Liver (tissue), 9 donors: ENCODE results near the gene ANKDD1A. TPM values are rescaled to one million over a fixed set of nuclear protein-coding genes. Genes with fewer than 3 reads are reported as not detected.

Experiments
- DNase-seq: peaks from one replicate; pipeline ENCODE4 v3.0.0-alpha.2; 2017; ENCODE audit warnings: low spot score
- H3K27ac ChIP-seq, 2 donors: one replicate each; pipeline ENCODE4 v1.7.0; 2013; ENCODE audit warnings: inconsistent platforms in 2 of 2, low read length in 2 of 2, control low read depth in 1 of 2, low read depth in 1 of 2, mild to moderate bottlenecking in 1 of 2
- H3K27me3 ChIP-seq, 4 donors: one replicate each; pipeline versions ENCODE4 v1.6.1 to v1.7.0; 2013; ENCODE audit warnings: low read length in 3 of 4, inconsistent platforms in 1 of 4, mild to moderate bottlenecking in 1 of 4, moderate library complexity in 1 of 4; ENCODE audit not compliant: control insufficient read depth in 4 of 4, insufficient read depth in 4 of 4
- H3K36me3 ChIP-seq, 4 donors: one replicate each; pipeline versions ENCODE4 v1.6.1 to v1.7.0; 2013; ENCODE audit warnings: low read length in 3 of 4, mild to moderate bottlenecking in 3 of 4, low read depth in 1 of 4, moderate library complexity in 1 of 4; ENCODE audit not compliant: control insufficient read depth in 4 of 4, insufficient read depth in 3 of 4
- H3K4me1 ChIP-seq, 4 donors: one replicate each; pipeline versions ENCODE4 v1.6.1 to v1.7.0; 2013; ENCODE audit warnings: low read length in 3 of 4, mild to moderate bottlenecking in 3 of 4, moderate library complexity in 1 of 4; ENCODE audit not compliant: control insufficient read depth in 4 of 4, insufficient read depth in 4 of 4
- H3K4me3 ChIP-seq, 3 donors: one replicate each; pipeline versions ENCODE4 v1.6.1 to v1.7.0; 2013; ENCODE audit warnings: low read length in 3 of 3, control low read depth in 1 of 3, low read depth in 1 of 3, mild to moderate bottlenecking in 1 of 3
- H3K9ac ChIP-seq, 2 donors: one replicate each; pipeline ENCODE4 v1.7.0; 2013; ENCODE audit warnings: low read length in 2 of 2, mild to moderate bottlenecking in 2 of 2, moderate library complexity in 2 of 2, control low read depth in 1 of 2, low read depth in 1 of 2
- H3K9me3 ChIP-seq, 4 donors: one replicate each; pipeline versions ENCODE4 v1.6.1 to v1.7.0; 2013; ENCODE audit warnings: low read length in 3 of 4; ENCODE audit not compliant: control insufficient read depth in 4 of 4
- ATF3 ChIP-seq: IDR thresholded peaks from 2 replicates; pipeline ENCODE4 v1.6.1; 2016; ENCODE audit warnings: antibody characterized with exemption
- CTCF ChIP-seq: fragments of 150-350 bp; IDR thresholded peaks from 2 replicates; pipeline ENCODE4 v1.5.1; 2017; ENCODE audit warnings: improper control_type of control experiment, low read depth, low read length; ENCODE audit not compliant: missing input control
- EGR1 ChIP-seq, 2 donors: IDR thresholded peaks; 2 replicates each; pipeline ENCODE4 v1.6.1; 2016 to 2018; ENCODE audit warnings: antibody characterized with exemption in 2 of 2, low read depth in 2 of 2
- FOXA1 ChIP-seq: IDR thresholded peaks from 2 replicates; pipeline ENCODE4 v1.6.1; 2016; ENCODE audit warnings: antibody characterized with exemption
- FOXA2 ChIP-seq: IDR thresholded peaks from 2 replicates; pipeline ENCODE4 v1.6.1; 2016; ENCODE audit warnings: antibody characterized with exemption
- GABPA ChIP-seq, 2 donors: IDR thresholded peaks in 1 of 2; conservative IDR thresholded peaks in 1 of 2; 2 replicates each; pipeline ENCODE4 v1.6.1; 2016; ENCODE audit warnings: antibody characterized with exemption in 2 of 2, mild to moderate bottlenecking in 1 of 2, moderate library complexity in 1 of 2
- HNF4A ChIP-seq, 2 donors: conservative IDR thresholded peaks; 2 replicates each; pipeline ENCODE4 v1.6.1; 2016; ENCODE audit warnings: antibody characterized with exemption in 2 of 2, mild to moderate bottlenecking in 2 of 2
- HNF4G ChIP-seq: IDR thresholded peaks from 2 replicates; pipeline ENCODE4 v1.6.1; 2016; ENCODE audit warnings: antibody characterized with exemption
- MAX ChIP-seq: IDR thresholded peaks from 2 replicates; pipeline ENCODE4 v1.6.1; 2016; ENCODE audit warnings: antibody characterized with exemption
- NR2F2 ChIP-seq: IDR thresholded peaks from 2 replicates; pipeline ENCODE4 v1.6.1; 2016; ENCODE audit warnings: antibody characterized with exemption
- RXRA ChIP-seq, 2 donors: IDR thresholded peaks; 2 replicates each; pipeline ENCODE4 v1.6.1; 2017 to 2018; ENCODE audit warnings: antibody characterized with exemption in 2 of 2, mild to moderate bottlenecking in 1 of 2
- SP1 ChIP-seq: IDR thresholded peaks from 2 replicates; pipeline ENCODE4 v1.6.1; 2018; ENCODE audit warnings: antibody characterized with exemption, mild to moderate bottlenecking
- YY1 ChIP-seq: IDR thresholded peaks from 2 replicates; pipeline ENCODE4 v1.6.1; 2016; ENCODE audit warnings: antibody characterized with exemption, mild to moderate bottlenecking
- WGBS: extraction: QIAGEN DNeasy Blood & Tissue Kit; methylation state at CpG from one replicate; pipeline ENCODE4 v1.1.7; 2013; 5-methylcytosine and 5-hydroxymethylcytosine counted together
- polyA plus RNA-seq, 2 donors: library from polyadenylated mRNA; stranded (reverse) in 1 of 2; unstranded in 1 of 2; fragments of 200-250 nt in 1 of 2; fragments of >200 nt in 1 of 2; fragmentation: Nextera tagmentation in 1 of 2; extraction: Ambion mirVana in 1 of 2; gene quantifications; one replicate each; pipeline versions ENCODE4 v1.2.1 to v1.2.3, GENCODE V29; 2013 to 2015
- total RNA-seq, 2 donors: library from RNA; depleted of rRNA; stranded (reverse); fragments of >200 nt; gene quantifications; one replicate each; pipeline ENCODE4 v1.2.3, GENCODE V29; 2014
- TF ChIP-seq, protein P1 (sequence below): IDR thresholded peaks from 2 replicates; pipeline ENCODE4 v1.6.1; 2016; ENCODE audit warnings: antibody characterized with exemption
- donor health status: healthy.
- donor health status: healthy.
- donor health status: healthy.
- donor health status: healthy.
- donor health status: healthy.

Gene ANKDD1A
- total and polyA plus RNA-seq, 4 donors: 0.32 to 1.0 (median 0.59) TPM

GRCh38 chr15:64884679-64885078 is 27.0 kb upstream of the ANKDD1A start:
- no peak overlapping the region for H3K27ac ChIP-seq

DNA sequence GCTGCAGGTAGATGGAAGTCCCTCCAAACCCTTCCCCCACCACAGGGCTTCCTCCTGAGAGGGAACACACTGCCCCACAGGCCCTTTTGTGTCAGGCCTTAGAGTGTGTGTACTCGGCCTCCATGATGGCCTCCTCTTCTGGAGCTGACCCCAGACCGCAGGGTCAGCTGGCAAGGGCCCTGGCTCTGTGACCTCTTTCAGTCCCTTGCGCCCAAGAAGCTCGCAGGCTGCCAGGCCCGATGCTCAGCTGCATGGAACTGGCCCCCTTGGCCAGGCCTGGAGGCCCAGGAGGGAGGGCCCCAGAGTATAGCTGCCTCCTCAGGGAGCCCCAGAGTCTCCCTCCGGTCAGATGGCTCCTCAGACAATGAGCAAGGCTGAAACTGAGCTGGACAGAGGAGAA is 23.4 kb upstream of the ANKDD1A start:
- WGBS: 94% methylated on average over 6 of the region's 6 CpGs
- Histone ChIP-seq H3K9me3 (no peaks in the 10 kb centered on the region), H3K36me3 (no peaks in the 10 kb centered on the region), H3K9ac (no peak overlapping the region), H3K4me3 (no peak overlapping the region), H3K27me3 (no peaks in the 10 kb centered on the region), H3K4me1 (no peaks in the 10 kb centered on the region), H3K27ac (no peak overlapping the region)
- no peak for DNase-seq
- no peak for TF ChIP-seq MAX
- no peak for TF ChIP-seq HNF4G
- no peak for TF ChIP-seq GABPA (IDR thresholded peaks at IDR 0.05 in 1 of 2, conservative IDR thresholded peaks at IDR 0.05 in 1 of 2)
- no peak for TF ChIP-seq EGR1 (IDR thresholded peaks at IDR 0.05; ENCODE audit: low read depth in 2 of 2)
- no peak for TF ChIP-seq FOXA1
- no peak for TF ChIP-seq NR2F2
- TF ChIP-seq HNF4A (conservative IDR thresholded peaks at IDR 0.05): no peak
- TF ChIP-seq SP1: no peak
- TF ChIP-seq, protein P1, sequence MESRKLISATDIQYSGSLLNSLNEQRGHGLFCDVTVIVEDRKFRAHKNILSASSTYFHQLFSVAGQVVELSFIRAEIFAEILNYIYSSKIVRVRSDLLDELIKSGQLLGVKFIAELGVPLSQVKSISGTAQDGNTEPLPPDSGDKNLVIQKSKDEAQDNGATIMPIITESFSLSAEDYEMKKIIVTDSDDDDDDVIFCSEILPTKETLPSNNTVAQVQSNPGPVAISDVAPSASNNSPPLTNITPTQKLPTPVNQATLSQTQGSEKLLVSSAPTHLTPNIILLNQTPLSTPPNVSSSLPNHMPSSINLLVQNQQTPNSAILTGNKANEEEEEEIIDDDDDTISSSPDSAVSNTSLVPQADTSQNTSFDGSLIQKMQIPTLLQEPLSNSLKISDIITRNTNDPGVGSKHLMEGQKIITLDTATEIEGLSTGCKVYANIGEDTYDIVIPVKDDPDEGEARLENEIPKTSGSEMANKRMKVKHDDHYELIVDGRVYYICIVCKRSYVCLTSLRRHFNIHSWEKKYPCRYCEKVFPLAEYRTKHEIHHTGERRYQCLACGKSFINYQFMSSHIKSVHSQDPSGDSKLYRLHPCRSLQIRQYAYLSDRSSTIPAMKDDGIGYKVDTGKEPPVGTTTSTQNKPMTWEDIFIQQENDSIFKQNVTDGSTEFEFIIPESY: no peak

More at GRCh38 chr15:64884679-64885078, 27.0 kb upstream of the ANKDD1A start:
- DNase-seq: no peak
- TF ChIP-seq EGR1 (IDR thresholded peaks at IDR 0.05; ENCODE audit: low read depth in 2 of 2) (no peak), ATF3 (no peak), FOXA2 (no peak), RXRA (IDR thresholded peaks at IDR 0.05) (no peak), CTCF (no peak), NR2F2 (no peak), GABPA (IDR thresholded peaks at IDR 0.05 in 1 of 2, conservative IDR thresholded peaks at IDR 0.05 in 1 of 2) (no peak), HNF4A (conservative IDR thresholded peaks at IDR 0.05) (no peak), FOXA1 (no peak)
- 88% methylated on average over 5 of the region's 5 CpGs for WGBS
- Histone ChIP-seq H3K36me3 (no peaks in the 10 kb centered on the region), H3K9ac (no peak overlapping the region), H3K4me3 (no peak overlapping the region), H3K4me1 (peaks cover 0 to 4% (median 2%) of the 10 kb centered on the region in 4 donors), H3K27me3 (no peaks in the 10 kb centered on the region), H3K9me3 (no peaks in the 10 kb centered on the region)

DNA sequence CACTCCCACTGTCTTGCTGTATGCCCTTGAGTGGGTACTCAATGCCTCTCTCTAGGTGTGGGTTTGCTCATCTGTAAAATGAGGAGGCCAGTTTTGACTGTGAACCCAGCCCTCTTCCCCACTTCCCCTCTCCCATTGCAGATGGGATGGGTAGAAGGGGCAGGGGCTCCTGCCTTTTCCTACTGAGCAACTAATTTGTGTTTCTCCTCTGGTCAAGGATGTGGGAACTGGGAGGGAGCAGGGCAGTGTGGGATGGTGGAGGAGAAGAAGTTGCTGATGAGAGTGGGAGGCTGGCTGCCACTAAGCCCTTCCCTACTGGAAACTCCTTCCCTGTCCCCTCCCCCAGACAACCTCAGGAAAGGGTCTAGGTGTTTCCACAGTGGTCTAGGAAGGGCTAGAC is 20.1 kb upstream of the ANKDD1A start:
- peaks cover 0 to 13% (median 3%) of the 10 kb centered on the region in 4 donors for H3K4me1 ChIP-seq
- no peak overlapping the region for H3K9ac ChIP-seq
- TF ChIP-seq MAX (no peak), YY1 (no peak), EGR1 (IDR thresholded peaks at IDR 0.05; ENCODE audit: low read depth in 2 of 2) (no peak)
- H3K27ac ChIP-seq: peak overlapping the region; percentile 25 to 68
- H3K9me3 ChIP-seq: no peaks in the 10 kb centered on the region
- H3K27me3 ChIP-seq: no peaks in the 10 kb centered on the region
- no peak overlapping the region for H3K4me3 ChIP-seq
- DNase-seq: no peak
- H3K36me3 ChIP-seq: no peaks in the 10 kb centered on the region
